ENCODE measurements around the gene SRSF7.

The SRSF7 gene

GRCh38 chr2:38789691-38790090 is 38.5 kb upstream of the SRSF7 start:
- TF ChIP-seq, protein P1, sequence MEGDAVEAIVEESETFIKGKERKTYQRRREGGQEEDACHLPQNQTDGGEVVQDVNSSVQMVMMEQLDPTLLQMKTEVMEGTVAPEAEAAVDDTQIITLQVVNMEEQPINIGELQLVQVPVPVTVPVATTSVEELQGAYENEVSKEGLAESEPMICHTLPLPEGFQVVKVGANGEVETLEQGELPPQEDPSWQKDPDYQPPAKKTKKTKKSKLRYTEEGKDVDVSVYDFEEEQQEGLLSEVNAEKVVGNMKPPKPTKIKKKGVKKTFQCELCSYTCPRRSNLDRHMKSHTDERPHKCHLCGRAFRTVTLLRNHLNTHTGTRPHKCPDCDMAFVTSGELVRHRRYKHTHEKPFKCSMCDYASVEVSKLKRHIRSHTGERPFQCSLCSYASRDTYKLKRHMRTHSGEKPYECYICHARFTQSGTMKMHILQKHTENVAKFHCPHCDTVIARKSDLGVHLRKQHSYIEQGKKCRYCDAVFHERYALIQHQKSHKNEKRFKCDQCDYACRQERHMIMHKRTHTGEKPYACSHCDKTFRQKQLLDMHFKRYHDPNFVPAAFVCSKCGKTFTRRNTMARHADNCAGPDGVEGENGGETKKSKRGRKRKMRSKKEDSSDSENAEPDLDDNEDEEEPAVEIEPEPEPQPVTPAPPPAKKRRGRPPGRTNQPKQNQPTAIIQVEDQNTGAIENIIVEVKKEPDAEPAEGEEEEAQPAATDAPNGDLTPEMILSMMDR (IDR thresholded peaks at IDR 0.05), result no peak

DNA sequence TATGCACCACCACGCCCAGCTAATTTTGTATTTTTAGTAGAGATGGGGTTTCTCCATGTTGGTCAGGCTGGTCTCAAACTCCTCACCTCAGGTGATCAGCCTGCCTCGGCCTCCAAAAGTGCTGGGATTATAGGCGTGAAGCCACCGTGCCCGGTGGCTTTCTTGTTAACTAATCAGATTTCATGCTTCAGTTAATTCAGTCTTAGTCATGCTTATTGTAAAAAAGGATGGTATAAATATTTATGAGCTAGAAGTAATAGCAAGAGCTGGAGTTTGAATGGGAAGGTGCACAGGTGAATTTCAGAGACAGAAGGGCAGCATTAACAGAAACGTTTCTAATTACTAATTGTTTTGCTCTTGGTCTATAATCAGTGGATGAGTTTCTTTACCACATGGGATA is 37.1 kb upstream of the SRSF7 start:
- TF ChIP-seq, protein P1 (IDR thresholded peaks at IDR 0.05), result no peak

- TF ChIP-seq, protein P1 (IDR thresholded peaks at IDR 0.05), result no peak
Measured at GRCh38 chr2:38783586-38783985, 32.4 kb upstream of the SRSF7 start.

GRCh38 chr2:38778687-38779082 is 27.5 kb upstream of the SRSF7 start:
- TF ChIP-seq, protein P1 (IDR thresholded peaks at IDR 0.05), result no peak

GRCh38 chr2:38776531-38776930 is 25.4 kb upstream of the SRSF7 start:
- TF ChIP-seq, protein P1 (IDR thresholded peaks at IDR 0.05), result no peak

- TF ChIP-seq, protein P1 (IDR thresholded peaks at IDR 0.05), result no peak
Measured at GRCh38 chr2:38775921-38776225, 24.7 kb upstream of the SRSF7 start.

- TF ChIP-seq, protein P1 (IDR thresholded peaks at IDR 0.05), result no peak
Measured at GRCh38 chr2:38775097-38775920, 24.1 kb upstream of the SRSF7 start.

DNA sequence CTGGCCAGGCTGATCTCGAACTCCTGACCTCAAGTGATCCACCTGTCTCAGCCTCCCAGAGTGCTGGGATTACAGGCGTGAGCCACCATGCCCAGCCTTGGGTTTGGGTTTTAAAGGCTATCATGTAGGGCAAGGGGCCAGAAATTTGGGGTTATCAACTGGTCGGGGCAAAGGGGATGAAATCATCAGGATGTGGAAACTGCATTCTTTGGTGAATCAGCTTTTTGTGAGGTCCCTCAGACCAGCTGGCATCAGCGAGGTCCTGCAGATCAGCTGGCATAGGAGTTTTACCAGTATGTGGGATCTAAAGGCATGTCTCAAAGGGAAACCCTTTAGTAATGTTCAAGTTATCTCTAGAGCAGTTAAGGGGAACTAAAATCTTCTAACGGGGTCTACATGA is 20.5 kb upstream of the SRSF7 start:
- TF ChIP-seq, protein P1 (IDR thresholded peaks at IDR 0.05), result no peak
